H1 (cell line): ENCODE results near the gene TSPAN2. TPM values are rescaled to one million over a fixed set of nuclear protein-coding genes. Genes with fewer than 3 reads are reported as not detected.

Experiments
- CTCF ChIA-PET: fragments of 300-600 bp; sonication (Branson Sonifier 250); formaldehyde crosslinking; loops from one replicate; lab custom pipeline; 2021; ENCODE audit not compliant: partially characterized antibody; lab: Charles Lee
- POLR2A ChIA-PET: fragments of 300-600 bp; sonication (Branson Sonifier 250); formaldehyde crosslinking; loops from one replicate; lab custom pipeline; 2021; ENCODE audit warnings: inconsistent platforms; ENCODE audit not compliant: partially characterized antibody; lab: Charles Lee
- DNase-seq, 2 experiments: peaks; one replicate each; pipeline versions ENCODE4 v3.0.0 to v3.0.0-alpha.2; 2010 to 2022; ENCODE audit warnings: low spot score in 2 of 2, low read depth in 1 of 2, mixed read lengths in 1 of 2
- FAIRE-seq: peaks from 2 replicates; lab custom pipeline; 2011; peaks lifted over from hg19 to GRCh38; lab: Jason Lieb, UNC
- H2AFZ ChIP-seq: 2 replicates; pipeline ENCODE4 v1.8.1; 2012; ENCODE audit warnings: low read length, inconsistent platforms
- H2AK5ac ChIP-seq: 2 replicates; pipeline ENCODE4 v1.6.1; 2013; ENCODE audit warnings: low read depth, low read length
- H2BK120ac ChIP-seq: replicated peaks from 2 replicates; pipeline ENCODE3; 2013; ENCODE audit warnings: low read depth, low read length, inconsistent platforms
- H2BK12ac ChIP-seq: 2 replicates; pipeline ENCODE4 v1.6.1; 2013; ENCODE audit warnings: low read depth, low read length
- H2BK15ac ChIP-seq: 2 replicates; pipeline ENCODE4 v1.6.1; 2013; ENCODE audit warnings: low read length
- H2BK20ac ChIP-seq: 2 replicates; pipeline ENCODE4 v1.6.1; 2013; ENCODE audit warnings: low read length
- H2BK5ac ChIP-seq: 2 replicates; pipeline ENCODE4 v1.6.1; 2013; ENCODE audit warnings: low read depth, low read length
- H3K14ac ChIP-seq: 2 replicates; pipeline ENCODE4 v1.6.1; 2013; ENCODE audit warnings: inconsistent platforms; ENCODE audit not compliant: insufficient read length
- H3K18ac ChIP-seq: 2 replicates; pipeline ENCODE4 v1.6.1; 2013; ENCODE audit warnings: low read length; ENCODE audit errors: extremely low read depth
- H3K23ac ChIP-seq: 2 replicates; pipeline ENCODE4 v1.6.1; 2013; ENCODE audit warnings: inconsistent platforms; ENCODE audit not compliant: insufficient read length
- H3K23me2 ChIP-seq: 2 replicates; pipeline ENCODE4 v1.6.1; 2013; ENCODE audit warnings: low read depth, low read length
- H3K27ac ChIP-seq: 2 replicates; pipeline ENCODE4 v1.6.1; 2011; ENCODE audit warnings: low read depth, low read length, inconsistent platforms
- H3K27me3 ChIP-seq, 4 experiments: replicated peaks in 1 of 4; 1 replicate in 1 of 4; 2 replicates in 3 of 4; pipeline versions ENCODE4 v1.6.1 to v1.8.1; 2011 to 2013; ENCODE audit warnings: low read length in 3 of 4, mild to moderate bottlenecking in 3 of 4, inconsistent platforms in 2 of 4, mixed read lengths in 2 of 4, moderate library complexity in 1 of 4; ENCODE audit not compliant: control insufficient read depth in 3 of 4, insufficient read depth in 3 of 4; ENCODE audit errors: extremely low read depth in 1 of 4
- H3K36me3 ChIP-seq, 4 experiments: 2 replicates each; pipeline versions ENCODE4 v1.6.1 to v1.8.1; 2011 to 2013; ENCODE audit warnings: mild to moderate bottlenecking in 4 of 4, low read length in 3 of 4, moderate library complexity in 2 of 4, control low read depth in 1 of 4, inconsistent platforms in 1 of 4; ENCODE audit not compliant: insufficient read depth in 4 of 4, control insufficient read depth in 2 of 4
- H3K4ac ChIP-seq: replicated peaks from 2 replicates; pipeline ENCODE3; 2013; ENCODE audit warnings: low read length, low read depth, mixed read lengths, inconsistent platforms; ENCODE audit not compliant: insufficient read length
- H3K4me1 ChIP-seq, 4 experiments: replicated peaks in 1 of 4; 1 replicate in 1 of 4; 2 replicates in 3 of 4; pipeline versions ENCODE4 v1.6.1 to v1.8.1; 2011 to 2013; ENCODE audit warnings: low read length in 3 of 4, inconsistent platforms in 2 of 4, mixed read lengths in 1 of 4; ENCODE audit not compliant: insufficient read depth in 4 of 4, control insufficient read depth in 3 of 4
- H3K4me2 ChIP-seq, 2 experiments: 2 replicates each; pipeline versions ENCODE4 v1.6.1 to v1.8.1; 2011 to 2013; ENCODE audit warnings: low read depth in 2 of 2, low read length in 2 of 2, control low read depth in 1 of 2, inconsistent platforms in 1 of 2, mild to moderate bottlenecking in 1 of 2; ENCODE audit not compliant: insufficient read depth in 1 of 2
- H3K4me3 ChIP-seq, 4 experiments: fragments of 200-600, 300-600 bp in 1 of 4; sonication (generic), shearing (Covaris generic), sonication (Bioruptor Twin) in 1 of 4; 2 replicates each; pipeline versions ENCODE4 v1.5.1 to v1.8.1; 2011 to 2016; ENCODE audit warnings: low read length in 4 of 4, low read depth in 3 of 4, control low read depth in 2 of 4, inconsistent platforms in 2 of 4, mild to moderate bottlenecking in 2 of 4, mixed read lengths in 1 of 4, moderate library complexity in 1 of 4; ENCODE audit not compliant: insufficient read depth in 2 of 4; ENCODE audit errors: extremely low read depth in 1 of 4
- H3K56ac ChIP-seq: replicated peaks from 2 replicates; pipeline ENCODE3; 2013; ENCODE audit warnings: low read depth, mild to moderate bottlenecking, mixed read lengths, low read length, inconsistent platforms; ENCODE audit not compliant: insufficient read length
- H3K79me1 ChIP-seq: 2 replicates; pipeline ENCODE4 v1.6.1; 2013; ENCODE audit warnings: low read depth, low read length, control low read depth
- H3K79me2 ChIP-seq, 2 experiments: 2 replicates each; pipeline versions ENCODE4 v1.6.1 to v1.8.1; 2012 to 2013; ENCODE audit warnings: low read length in 2 of 2, mild to moderate bottlenecking in 2 of 2, inconsistent platforms in 1 of 2; ENCODE audit not compliant: insufficient read depth in 2 of 2, control insufficient read depth in 1 of 2
- H3K9ac ChIP-seq, 4 experiments: replicated peaks in 1 of 4; 1 replicate in 1 of 4; 2 replicates in 3 of 4; pipeline versions ENCODE4 v1.6.1 to v1.8.1; 2011 to 2013; ENCODE audit warnings: low read depth in 3 of 4, low read length in 3 of 4, control low read depth in 2 of 4, mild to moderate bottlenecking in 2 of 4, moderate library complexity in 2 of 4, inconsistent platforms in 1 of 4; ENCODE audit errors: extremely low read depth in 1 of 4
- H3K9me3 ChIP-seq, 2 experiments: 2 replicates each; pipeline versions ENCODE4 v1.6.1 to v1.8.1; 2012 to 2013; ENCODE audit warnings: mild to moderate bottlenecking in 2 of 2, moderate library complexity in 2 of 2, control low read depth in 1 of 2, inconsistent platforms in 1 of 2, low read depth in 1 of 2, low read length in 1 of 2, mixed read lengths in 1 of 2; ENCODE audit not compliant: insufficient read depth in 2 of 2
- H4K20me1 ChIP-seq, 2 experiments: replicated peaks in 1 of 2; 2 replicates each; pipeline versions ENCODE3 to v1.8.1; 2011 to 2013; ENCODE audit warnings: inconsistent platforms in 2 of 2, low read length in 2 of 2, mild to moderate bottlenecking in 1 of 2; ENCODE audit not compliant: insufficient read depth in 2 of 2, control insufficient read depth in 1 of 2
- H4K5ac ChIP-seq: 2 replicates; pipeline ENCODE4 v1.6.1; 2013; ENCODE audit warnings: low read length, low read depth, mixed read lengths, inconsistent platforms; ENCODE audit not compliant: insufficient read length
- H4K8ac ChIP-seq: 2 replicates; pipeline ENCODE4 v1.8.0; 2013; ENCODE audit warnings: mild to moderate bottlenecking, moderate library complexity, low read length, inconsistent platforms; ENCODE audit not compliant: insufficient read depth; ENCODE audit errors: extremely low read depth
- H4K91ac ChIP-seq: replicated peaks from 2 replicates; pipeline ENCODE3; 2013; ENCODE audit warnings: low read length, mixed read lengths, inconsistent platforms; ENCODE audit not compliant: insufficient read length
- CBX5 ChIP-seq: fragments of 300-800, 300-1000 bp; sonication (generic); IDR thresholded peaks from 2 replicates; pipeline ENCODE4 v1.7.1; 2016; ENCODE audit warnings: antibody characterized with exemption, low read length, low read depth
- CBX8 ChIP-seq: fragments of 300-800, 300-1000 bp; sonication (generic); IDR thresholded peaks from 2 replicates; pipeline ENCODE4 v1.7.1; 2016; ENCODE audit warnings: low read depth, low read length, borderline replicate concordance
- CEBPB ChIP-seq: IDR thresholded peaks from 2 replicates; pipeline ENCODE4 v1.6.1; 2012; ENCODE audit warnings: low read depth, low read length
- CREB1 ChIP-seq: IDR thresholded peaks from 2 replicates; pipeline ENCODE4 v1.6.1; 2012; ENCODE audit warnings: inconsistent platforms
- EP300 ChIP-seq, 2 experiments: IDR thresholded peaks; 1 replicate in 1 of 2; 2 replicates in 1 of 2; pipeline ENCODE4 v1.6.1; 2011 to 2012; ENCODE audit warnings: low read depth in 2 of 2, low read length in 2 of 2, mild to moderate bottlenecking in 2 of 2, borderline replicate concordance in 1 of 2, inconsistent platforms in 1 of 2, moderate library complexity in 1 of 2
- GTF2F1 ChIP-seq: IDR thresholded peaks from 2 replicates; pipeline ENCODE4 v1.6.1; 2012; ENCODE audit warnings: low read depth, low read length, improper control_type of control experiment, borderline replicate concordance
- KDM1A ChIP-seq: fragments of 200-600, 300-600 bp; sonication (generic); IDR thresholded peaks from 2 replicates; pipeline ENCODE4 v1.7.1; 2016; ENCODE audit warnings: mild to moderate bottlenecking, low read length, borderline replicate concordance
- MAFK ChIP-seq: IDR thresholded peaks from 2 replicates; pipeline ENCODE4 v1.6.1; 2012; ENCODE audit warnings: low read depth, mild to moderate bottlenecking, improper control_type of control experiment, low read length
- NRF1 ChIP-seq: IDR thresholded peaks from 2 replicates; pipeline ENCODE4 v1.6.1; 2011; ENCODE audit warnings: mild to moderate bottlenecking, low read depth, low read length, improper control_type of control experiment
- POLR2A ChIP-seq, 2 experiments: IDR thresholded peaks; 1 replicate in 1 of 2; 2 replicates in 1 of 2; pipeline ENCODE4 v1.6.1; 2011; ENCODE audit warnings: low read depth in 2 of 2, low read length in 2 of 2, mild to moderate bottlenecking in 2 of 2; ENCODE audit errors: control extremely low read depth in 1 of 2
- POLR2AphosphoS5 ChIP-seq: IDR thresholded peaks from 2 replicates; pipeline ENCODE4 v1.6.1; 2011; ENCODE audit warnings: low read depth, low read length
- RNF2 ChIP-seq: fragments of 200-900, 300-1000 bp; sonication (generic); IDR thresholded peaks from 2 replicates; pipeline ENCODE4 v1.7.1; 2016; ENCODE audit warnings: borderline replicate concordance, low read depth, mild to moderate bottlenecking, antibody characterized with exemption, low read length; ENCODE audit not compliant: poor library complexity, severe bottlenecking; ENCODE audit errors: missing control alignments
- SP2 ChIP-seq: IDR thresholded peaks from 2 replicates; pipeline ENCODE4 v1.6.1; 2012; ENCODE audit warnings: mild to moderate bottlenecking, low read length, inconsistent platforms
- SP4 ChIP-seq: IDR thresholded peaks from 2 replicates; pipeline ENCODE4 v1.6.1; 2012; ENCODE audit warnings: low read length, inconsistent platforms
- SRF ChIP-seq: IDR thresholded peaks from 2 replicates; pipeline ENCODE4 v1.6.1; 2011; ENCODE audit warnings: mild to moderate bottlenecking, low read depth, low read length, moderate library complexity
- TCF12 ChIP-seq: IDR thresholded peaks from 2 replicates; pipeline ENCODE4 v1.6.1; 2011; ENCODE audit warnings: low read depth, mild to moderate bottlenecking, low read length
- TEAD4 ChIP-seq: IDR thresholded peaks from 2 replicates; pipeline ENCODE4 v1.6.1; 2012; ENCODE audit warnings: low read depth, low read length, inconsistent platforms, mixed read lengths
- WGBS, 2 experiments: shearing (Covaris generic) in 1 of 2; methylation state at CpG; one replicate each; pipeline versions ENCODE4 v1.1.6 to v1.1.7; 2013 to 2015; ENCODE audit warnings: low lambda C conversion rate in 2 of 2, mixed read lengths in 2 of 2, inconsistent platforms in 1 of 2, low coverage in 1 of 2, missing lambda C conversion rate in 1 of 2; ENCODE audit not compliant: insufficient replicate concordance in 2 of 2, insufficient coverage in 1 of 2, insufficient read length in 1 of 2; ENCODE audit errors: extremely low coverage in 1 of 2, missing lambda C conversion rate in 1 of 2; 5-methylcytosine and 5-hydroxymethylcytosine counted together
- polyA plus RNA-seq, 7 experiments: library from polyadenylated mRNA; depleted of rRNA in 3 of 7; stranded (reverse) in 5 of 7; unstranded in 2 of 7; fragments of >200 nt in 5 of 7; fragments of 200-250 nt in 2 of 7; gene quantifications; 1 replicate in 5 of 7; 2 replicates in 1 of 7; 4 replicates in 1 of 7; pipeline versions ENCODE4 v1.2.1 to v1.2.3, GENCODE V29; 2011 to 2013; ENCODE audit warnings: missing spikeins in 2 of 7, mixed read lengths in 2 of 7
- total RNA-seq: library from RNA; stranded (reverse); fragmentation: NEBNext Ultra II Directional; extraction: Animal tissue kit (Norgen Biotek cat#: 25700); gene quantifications from 2 replicates; pipeline ENCODE4 v1.2.1, GENCODE V29; 2021

TSPAN2 gene
- total and polyA plus RNA-seq, 2 of the 8 experiments (the other 6 are each of a cell fraction or from before 2014, with no cell fraction given): 7.4 to 14.2 TPM

DNA sequence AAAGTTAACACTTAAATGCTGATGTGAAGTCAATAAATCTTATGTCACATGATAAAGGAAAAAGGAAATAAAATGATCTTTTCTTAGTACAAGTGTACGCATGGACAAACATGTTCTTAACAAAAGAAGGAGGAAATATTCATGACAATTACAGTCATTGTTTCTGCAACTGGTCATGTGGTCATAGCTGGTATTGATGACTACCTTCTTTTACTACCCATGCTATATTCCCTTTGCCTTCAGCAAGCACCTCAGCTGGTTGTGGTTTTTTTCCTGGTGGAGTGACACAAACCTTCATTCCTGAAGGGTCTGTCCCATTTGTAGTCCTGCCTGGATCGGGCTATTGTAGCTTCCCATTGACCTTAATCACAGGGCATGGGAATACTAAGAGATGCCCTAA lies 83.1 kb downstream of the TSPAN2 start:
- CTCF ChIA-PET: no interaction called here
- H2AK5ac ChIP-seq: no peak overlapping the region
- no peak overlapping the region for H3K23ac ChIP-seq
- H3K9me3 ChIP-seq: no peaks in the 10 kb centered on the region
- H2BK5ac ChIP-seq: no peak overlapping the region
- no peak overlapping the region for H3K4me3 ChIP-seq
- no peak overlapping the region for H3K4me2 ChIP-seq
- no peak overlapping the region for H4K8ac ChIP-seq
- H3K23me2 ChIP-seq: no peaks in the 10 kb centered on the region
- no peak overlapping the region for H2BK15ac ChIP-seq
- H3K18ac ChIP-seq: no peak overlapping the region
- no peaks in the 10 kb centered on the region for H3K79me1 ChIP-seq
- DNase-seq (no peak), FAIRE-seq (no peak)
- no peak overlapping the region for H3K14ac ChIP-seq
- no peak overlapping the region for H2AFZ ChIP-seq
- POLR2A ChIA-PET: no interaction called here
- no peak overlapping the region for H3K4ac ChIP-seq
- no peak overlapping the region for H2BK20ac ChIP-seq
- H3K27ac ChIP-seq: no peak overlapping the region
- H4K5ac ChIP-seq: no peak overlapping the region
- WGBS, 2 experiments: 84% methylated on average over 2 of the region's 2 CpGs; no CpG with 5 or more reads in 1 of the 2 experiments
- no peak overlapping the region for H2BK120ac ChIP-seq
- no peaks in the 10 kb centered on the region for H3K27me3 ChIP-seq
- H3K4me1 ChIP-seq: no peaks in the 10 kb centered on the region
- no peaks in the 10 kb centered on the region for H3K36me3 ChIP-seq
- no peaks in the 10 kb centered on the region for H3K79me2 ChIP-seq
- no peak overlapping the region for H3K56ac ChIP-seq
- H3K9ac ChIP-seq: no peak overlapping the region
- H4K91ac ChIP-seq: no peak overlapping the region
- no peak overlapping the region for H2BK12ac ChIP-seq
- H4K20me1 ChIP-seq: no peaks in the 10 kb centered on the region
- TF ChIP-seq GTF2F1: no peak
- TF ChIP-seq SP4: no peak
- TF ChIP-seq NRF1: no peak
- TF ChIP-seq SP2: no peak
- TF ChIP-seq SRF: no peak
- TF ChIP-seq TCF12: no peak
- TF ChIP-seq TEAD4: no peak
- TF ChIP-seq RNF2: no peak
- TF ChIP-seq EP300 (IDR thresholded peaks at IDR 0.05; ENCODE audit: borderline replicate concordance in 1 of 2, low read depth in 2 of 2, low read length in 2 of 2): no peak
- TF ChIP-seq POLR2AphosphoS5: no peak
- no peak for TF ChIP-seq MAFK
- TF ChIP-seq CBX5: no peak
- no peak for TF ChIP-seq CBX8
- no peak for TF ChIP-seq KDM1A
- no peak for TF ChIP-seq POLR2A (IDR thresholded peaks at IDR 0.05; ENCODE audit: control extremely low read depth in 1 of 2, low read depth in 2 of 2, low read length in 2 of 2)
- TF ChIP-seq CREB1: no peak
- no peak for TF ChIP-seq CEBPB
